Esophagus squamous epithelium (tissue), 4 donors: ENCODE results near the gene RALGAPA1.

Source experiments
- CTCF ChIP-seq, 6 experiments: fragments of 450-650 bp in 4 of 6; fragments of 200-600 bp in 2 of 6; sonication (generic) in 2 of 6; IDR thresholded peaks; one replicate each; pipeline ENCODE4 v1.5.1; 2016 to 2019; ENCODE audit warnings: antibody characterized with exemption in 6 of 6, mild to moderate bottlenecking in 4 of 6, moderate library complexity in 4 of 6
- POLR2A ChIP-seq, 4 donors: fragments of 450-650 bp; IDR thresholded peaks; one replicate each; pipeline ENCODE4 v1.6.1; 2017; ENCODE audit warnings: antibody characterized with exemption in 4 of 4, mild to moderate bottlenecking in 4 of 4, moderate library complexity in 3 of 4

GRCh38 chr14:35689000-35689460 lies 120.1 kb downstream of the RALGAPA1 start:
- TF ChIP-seq CTCF (IDR thresholded peaks at IDR 0.05), result no peak
- TF ChIP-seq POLR2A (IDR thresholded peaks at IDR 0.05), result no peak
